ENCODE data around the gene FLOT2.

DNA sequence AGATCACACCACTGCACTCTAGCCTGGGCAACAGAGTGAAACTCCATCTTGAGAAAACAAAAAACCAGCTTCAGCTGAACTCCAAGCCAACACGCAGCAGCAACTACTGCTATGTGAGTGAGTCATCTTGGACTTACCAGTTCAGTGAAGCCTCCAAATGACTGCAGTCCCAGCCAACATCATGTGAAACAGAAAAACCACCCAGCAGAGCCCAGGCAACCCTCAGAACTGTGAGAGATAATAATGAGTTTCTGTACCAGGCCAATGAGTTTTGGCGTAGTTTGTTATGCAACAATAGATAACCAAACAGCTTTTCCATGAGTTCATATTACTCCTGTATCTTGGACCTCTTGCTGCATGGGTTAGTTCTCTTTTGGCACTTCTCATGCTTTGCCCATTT lies 30.5 kb upstream of the FLOT2 start:
- TF ChIP-seq, protein P1, sequence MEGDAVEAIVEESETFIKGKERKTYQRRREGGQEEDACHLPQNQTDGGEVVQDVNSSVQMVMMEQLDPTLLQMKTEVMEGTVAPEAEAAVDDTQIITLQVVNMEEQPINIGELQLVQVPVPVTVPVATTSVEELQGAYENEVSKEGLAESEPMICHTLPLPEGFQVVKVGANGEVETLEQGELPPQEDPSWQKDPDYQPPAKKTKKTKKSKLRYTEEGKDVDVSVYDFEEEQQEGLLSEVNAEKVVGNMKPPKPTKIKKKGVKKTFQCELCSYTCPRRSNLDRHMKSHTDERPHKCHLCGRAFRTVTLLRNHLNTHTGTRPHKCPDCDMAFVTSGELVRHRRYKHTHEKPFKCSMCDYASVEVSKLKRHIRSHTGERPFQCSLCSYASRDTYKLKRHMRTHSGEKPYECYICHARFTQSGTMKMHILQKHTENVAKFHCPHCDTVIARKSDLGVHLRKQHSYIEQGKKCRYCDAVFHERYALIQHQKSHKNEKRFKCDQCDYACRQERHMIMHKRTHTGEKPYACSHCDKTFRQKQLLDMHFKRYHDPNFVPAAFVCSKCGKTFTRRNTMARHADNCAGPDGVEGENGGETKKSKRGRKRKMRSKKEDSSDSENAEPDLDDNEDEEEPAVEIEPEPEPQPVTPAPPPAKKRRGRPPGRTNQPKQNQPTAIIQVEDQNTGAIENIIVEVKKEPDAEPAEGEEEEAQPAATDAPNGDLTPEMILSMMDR (IDR thresholded peaks at IDR 0.05; ENCODE audit: borderline replicate concordance, extremely low read depth, low read length, poor library complexity, severe bottlenecking): no peak
- no peak for TF ChIP-seq EZH2 (IDR thresholded peaks at IDR 0.05; ENCODE audit: borderline replicate concordance, low read depth, low read length, severe bottlenecking)
